HEK293T (cell line): ENCODE data around the gene TUSC1.

Experiments
- CTCF ChIA-PET: fragments of 350-600 bp; formaldehyde crosslinking; extraction: SDS; loops from one replicate; lab custom pipeline; 2021; ENCODE audit warnings: antibody characterized with exemption, inconsistent platforms; lab: Yijun Ruan, JAX
- POLR2A ChIA-PET: fragments of 350-600 bp; formaldehyde crosslinking; extraction: SDS; loops from one replicate; lab custom pipeline; 2020; ENCODE audit warnings: antibody characterized with exemption, inconsistent platforms; lab: Yijun Ruan, JAX
- DNase-seq: peaks from one replicate; pipeline ENCODE4 v3.0.0; 2012; ENCODE audit warnings: mixed read lengths; ENCODE audit errors: extremely low spot score
- ARNT ChIP-seq: fragments of 450-650 bp; IDR thresholded peaks from 2 replicates; pipeline ENCODE4 v1.6.1; 2017; ENCODE audit warnings: mild to moderate bottlenecking
- BHLHE40 ChIP-seq: fragments of 450-650 bp; IDR thresholded peaks from 2 replicates; pipeline ENCODE4 v1.6.1; 2016; ENCODE audit warnings: mild to moderate bottlenecking, moderate library complexity, borderline replicate concordance
- CTBP1 ChIP-seq: fragments of 450-650 bp; IDR thresholded peaks from 2 replicates; pipeline ENCODE4 v1.6.1; 2016; ENCODE audit warnings: borderline replicate concordance
- ELF4 ChIP-seq: fragments of 450-650 bp; IDR thresholded peaks from 2 replicates; pipeline ENCODE4 v1.6.1; 2017; ENCODE audit warnings: antibody characterized with exemption
- FOXA1 ChIP-seq: fragments of 450-650 bp; IDR thresholded peaks from 2 replicates; pipeline ENCODE4 v1.6.1; 2016; ENCODE audit warnings: mild to moderate bottlenecking
- FOXK2 ChIP-seq: fragments of 450-650 bp; IDR thresholded peaks from 2 replicates; pipeline ENCODE4 v1.6.1; 2016; ENCODE audit warnings: mild to moderate bottlenecking
- FOXM1 ChIP-seq: fragments of 450-650 bp; IDR thresholded peaks from 2 replicates; pipeline ENCODE4 v1.6.1; 2017; ENCODE audit warnings: mild to moderate bottlenecking, borderline replicate concordance
- HDGF ChIP-seq: fragments of 450-650 bp; IDR thresholded peaks from 2 replicates; pipeline ENCODE4 v1.6.1; 2017; ENCODE audit warnings: antibody characterized with exemption, borderline replicate concordance
- L3MBTL2 ChIP-seq: fragments of 450-650 bp; conservative IDR thresholded peaks from 2 replicates; pipeline ENCODE4 v1.6.1; 2016; ENCODE audit warnings: mild to moderate bottlenecking
- LEF1 ChIP-seq: fragments of 450-650 bp; IDR thresholded peaks from 2 replicates; pipeline ENCODE4 v1.6.1; 2017; ENCODE audit warnings: mild to moderate bottlenecking, borderline replicate concordance
- NFRKB ChIP-seq: fragments of 450-650 bp; IDR thresholded peaks from 2 replicates; pipeline ENCODE4 v1.6.1; 2016; ENCODE audit warnings: mild to moderate bottlenecking, moderate library complexity
- SP1 ChIP-seq: fragments of 450-650 bp; IDR thresholded peaks from 2 replicates; pipeline ENCODE4 v1.6.1; 2017
- SUZ12 ChIP-seq: fragments of 450-650 bp; IDR thresholded peaks from 2 replicates; pipeline ENCODE4 v1.6.1; 2016; ENCODE audit warnings: mild to moderate bottlenecking
- TARDBP ChIP-seq: fragments of 450-650 bp; IDR thresholded peaks from 2 replicates; pipeline ENCODE4 v1.6.1; 2016
- ZNF384 ChIP-seq: fragments of 450-650 bp; IDR thresholded peaks from 2 replicates; pipeline ENCODE4 v1.6.1; 2016
- TF ChIP-seq, protein P1 (sequence below): fragments of 450-650 bp; IDR thresholded peaks from 2 replicates; pipeline ENCODE4 v1.6.1; 2016

Gene TUSC1

DNA sequence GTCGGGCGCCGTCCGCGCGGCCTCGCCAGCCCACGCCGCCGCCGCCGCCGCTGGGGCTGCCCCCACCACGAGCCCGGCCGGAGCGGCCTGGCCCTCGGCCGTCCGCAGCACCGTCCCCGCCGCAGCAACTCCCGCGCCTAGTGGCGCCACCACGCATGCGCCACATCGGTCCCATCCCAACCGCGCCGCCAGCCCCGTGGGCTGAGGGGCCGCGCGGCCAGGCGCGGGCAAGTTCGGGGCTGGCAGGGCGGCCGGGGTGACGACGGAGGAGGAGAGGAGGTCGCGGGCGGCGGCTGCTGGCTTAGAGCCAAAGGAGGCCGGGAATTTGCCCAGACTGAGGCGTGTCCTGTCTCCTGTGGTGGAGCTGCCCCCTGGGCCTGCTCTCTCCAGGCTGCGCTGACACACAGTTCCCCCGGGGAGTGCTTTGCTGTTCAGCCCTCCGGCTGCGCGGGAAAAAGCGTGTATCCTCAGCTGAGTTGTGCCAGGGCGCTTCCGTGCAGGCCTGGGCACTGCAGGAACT is at the start of gene TUSC1:
TUSC1 (minus strand) TSS at position 298 of the 520 bp plus-strand sequence; CDS start at position 166, 132 bp downstream.
- ChIA-PET CTCF (no interaction called here), POLR2A (interaction anchor here (1.2 to 1.4 kb wide), 2 partner anchors 22 to 34 kb away, joined by 3 to 5 read pairs; no protein-coding TSS in a partner anchor)
- DNase-seq = peak; percentile 74
- TF ChIP-seq ARNT (peak; percentile 46; the same call in 1 of the 2 replicates), HDGF (no peak), FOXM1 (0 out of 2 replicates have a peak, but pooled peaks have one; percentile 24), ZNF384 (no peak), L3MBTL2 (peak; percentile 72), TARDBP (no peak)
- TF ChIP-seq, protein P1, sequence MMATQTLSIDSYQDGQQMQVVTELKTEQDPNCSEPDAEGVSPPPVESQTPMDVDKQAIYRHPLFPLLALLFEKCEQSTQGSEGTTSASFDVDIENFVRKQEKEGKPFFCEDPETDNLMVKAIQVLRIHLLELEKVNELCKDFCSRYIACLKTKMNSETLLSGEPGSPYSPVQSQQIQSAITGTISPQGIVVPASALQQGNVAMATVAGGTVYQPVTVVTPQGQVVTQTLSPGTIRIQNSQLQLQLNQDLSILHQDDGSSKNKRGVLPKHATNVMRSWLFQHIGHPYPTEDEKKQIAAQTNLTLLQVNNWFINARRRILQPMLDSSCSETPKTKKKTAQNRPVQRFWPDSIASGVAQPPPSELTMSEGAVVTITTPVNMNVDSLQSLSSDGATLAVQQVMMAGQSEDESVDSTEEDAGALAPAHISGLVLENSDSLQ = no peak

DNA sequence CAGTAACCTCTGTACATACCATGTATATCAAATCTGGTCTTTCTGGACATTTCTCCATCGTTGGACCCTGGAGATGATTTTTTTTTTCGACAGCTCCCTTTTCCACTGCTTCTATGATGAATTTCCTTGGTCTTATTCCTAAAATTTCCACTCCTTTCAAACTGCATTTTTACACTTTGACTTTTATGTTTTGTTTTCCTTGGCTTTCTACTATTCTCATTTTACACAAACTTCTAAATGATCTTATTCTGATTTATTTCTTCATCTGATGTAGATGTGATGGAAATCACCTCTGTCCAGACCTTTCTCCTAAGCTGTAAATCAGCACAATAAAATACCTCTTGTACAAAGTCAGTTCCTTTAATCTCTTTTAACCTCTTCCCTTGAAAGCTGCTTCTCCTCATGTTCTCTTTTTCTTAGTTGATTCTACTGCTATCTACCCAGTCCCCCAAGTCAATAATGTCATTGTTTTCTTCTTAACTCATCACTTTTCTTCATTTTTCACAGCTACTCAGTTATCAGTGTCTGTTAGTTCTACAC is 48.7 kb upstream of the TUSC1 start:
- POLR2A ChIA-PET = no interaction called here
- no peak for DNase-seq
- TF ChIP-seq FOXA1 = no peak
- TF ChIP-seq FOXK2 = no peak
- TF ChIP-seq HDGF = no peak
- TF ChIP-seq FOXM1 = no peak
- TF ChIP-seq ZNF384 = no peak
- TF ChIP-seq LEF1 = no peak
- TF ChIP-seq BHLHE40 = no peak
- TF ChIP-seq ELF4 = no peak
- TF ChIP-seq L3MBTL2 = no peak
- TF ChIP-seq SUZ12 = no peak
- no peak for TF ChIP-seq CTBP1
- TF ChIP-seq, protein P1 = no peak
- CTCF ChIA-PET = interaction anchor here (0.7 kb wide), 1 partner anchor 12 kb away, joined by 4 read pairs; no protein-coding TSS in a partner anchor

- ChIA-PET POLR2A (no interaction called here), CTCF (no interaction called here)
- DNase-seq = no peak
- TF ChIP-seq SUZ12 (no peak), LEF1 (no peak), HDGF (no peak), TARDBP (no peak)
- TF ChIP-seq, protein P1 = no peak
Measured at GRCh38 chr9:25724424-25724823, 46.2 kb upstream of the TUSC1 start.

DNA sequence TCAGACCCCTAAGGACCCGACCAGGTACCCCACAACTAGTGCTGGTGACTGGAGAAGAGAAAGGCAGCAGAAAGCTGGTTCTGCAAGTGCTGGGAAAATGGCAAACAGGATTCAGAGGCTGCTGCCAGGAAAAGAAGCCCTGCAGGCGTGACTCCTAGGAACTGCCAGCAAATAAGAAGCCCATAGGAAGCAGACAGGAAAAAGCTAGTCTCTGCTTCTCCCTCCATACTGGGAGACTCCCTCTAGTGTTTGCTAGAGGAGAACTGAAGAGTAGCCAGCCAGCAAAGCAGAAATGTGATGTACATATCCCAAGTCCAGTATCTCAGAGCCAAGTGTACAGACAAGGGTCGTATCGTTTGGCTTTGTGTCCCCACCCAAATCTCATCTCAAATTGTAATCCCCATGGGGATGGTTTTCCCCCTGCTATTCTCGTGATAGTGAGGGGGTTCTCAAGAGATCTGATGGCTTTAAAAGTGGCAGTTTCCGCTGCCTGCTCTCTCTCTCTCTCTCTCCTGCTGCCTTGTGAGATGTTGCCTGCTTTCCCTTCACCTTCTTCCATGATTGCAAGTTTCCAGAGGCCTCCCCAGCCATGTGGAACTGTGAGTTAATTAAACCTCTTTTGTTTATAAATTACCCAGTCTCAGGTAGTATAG is 38.1 kb upstream of the TUSC1 start:
- peak; percentile 60 for DNase-seq
- no peak for TF ChIP-seq SUZ12
- TF ChIP-seq CTBP1 = no peak
- TF ChIP-seq SP1 = no peak
- TF ChIP-seq, protein P1 = no peak
- no peak for TF ChIP-seq ARNT
- TF ChIP-seq TARDBP = no peak
- no peak for TF ChIP-seq ZNF384
- TF ChIP-seq FOXM1 = no peak
- TF ChIP-seq NFRKB = no peak
- no peak for TF ChIP-seq HDGF
- TF ChIP-seq LEF1 = no peak
- no peak for TF ChIP-seq FOXA1
- TF ChIP-seq BHLHE40 = no peak
- no peak for TF ChIP-seq FOXK2
- TF ChIP-seq ELF4 = no peak
- TF ChIP-seq L3MBTL2 = no peak
- CTCF ChIA-PET = interaction anchor here (1.2 kb wide), 1 partner anchor 9 kb away, joined by 4 read pairs; no protein-coding TSS in a partner anchor
- POLR2A ChIA-PET = no interaction called here

- ChIA-PET POLR2A (no interaction called here), CTCF (no interaction called here)
- TF ChIP-seq TARDBP = no peak
- TF ChIP-seq NFRKB = no peak
- TF ChIP-seq FOXA1 = no peak
- TF ChIP-seq ZNF384 = no peak
- no peak for TF ChIP-seq CTBP1
- TF ChIP-seq, protein P1 = no peak
- DNase-seq = no peak
Measured at GRCh38 chr9:25709941-25710340, 31.7 kb upstream of the TUSC1 start.
